ENCODE measurements around the gene COBL.

GRCh38 chr7:51325908-51326307 lies 9.3 kb upstream of the COBL start:
- no peak for TF ChIP-seq CTCF (optimal IDR thresholded peaks at IDR 0.05 in 1 of 3, IDR thresholded peaks at IDR 0.05 in 1 of 3, conservative IDR thresholded peaks at IDR 0.05 in 1 of 3; ENCODE audit: extremely low read depth in 1 of 3, insufficient read depth in 2 of 3, low read length in 3 of 3)
- TF ChIP-seq EZH2 (IDR thresholded peaks at IDR 0.05; ENCODE audit: low read length): no peak
